GM23338 (cell line): ENCODE measurements around the gene CORO2A.

Experiments
- CREB1 ChIP-seq: fragments of 250-450 bp; sonication (Bioruptor Pico); IDR thresholded peaks from 2 replicates; pipeline ENCODE4 v1.5.0; 2020; ENCODE audit warnings: low read depth, mild to moderate bottlenecking, moderate library complexity
- CTCF ChIP-seq, 2 experiments: fragments of 200-600 bp in 1 of 2; sonication (generic) in 1 of 2; conservative IDR thresholded peaks; 2 replicates each; pipeline versions ENCODE4 v1.5.1 to v1.6.1; 2016 to 2017; ENCODE audit warnings: antibody characterized with exemption in 2 of 2, low read depth in 2 of 2, mild to moderate bottlenecking in 2 of 2, moderate library complexity in 1 of 2
- EZH2 ChIP-seq: fragments of 200-600 bp; sonication (generic); IDR thresholded peaks from one replicate; pipeline ENCODE4 v1.8.0; 2017; ENCODE audit warnings: antibody characterized with exemption, mild to moderate bottlenecking, low read depth; ENCODE audit not compliant: unreplicated experiment
- EZH2phosphoT487 ChIP-seq: fragments of 200-600 bp; sonication (generic); IDR thresholded peaks from one replicate; pipeline ENCODE4 v1.8.1; 2018; ENCODE audit warnings: antibody characterized with exemption; ENCODE audit not compliant: unreplicated experiment
- JUNB ChIP-seq: IDR thresholded peaks from one replicate; pipeline ENCODE4 v1.6.1; 2016; ENCODE audit warnings: antibody characterized with exemption; ENCODE audit not compliant: unreplicated experiment
- POLR2AphosphoS5 ChIP-seq: IDR thresholded peaks from 2 replicates; pipeline ENCODE4 v1.6.1; 2016; ENCODE audit warnings: antibody characterized with exemption, low read depth
- REST ChIP-seq: IDR thresholded peaks from one replicate; pipeline ENCODE4 v1.6.1; 2018; ENCODE audit warnings: antibody characterized with exemption; ENCODE audit not compliant: unreplicated experiment
- STAT1 ChIP-seq: IDR thresholded peaks from one replicate; pipeline ENCODE4 v1.6.1; 2016; ENCODE audit warnings: antibody characterized with exemption; ENCODE audit not compliant: unreplicated experiment
- ZNF114 ChIP-seq: fragments of 250-450 bp; sonication (Bioruptor Pico); IDR thresholded peaks from 2 replicates; pipeline ENCODE4 v1.5.0; 2020; ENCODE audit warnings: mild to moderate bottlenecking, moderate library complexity

- TF ChIP-seq CREB1 (no peak), CTCF (conservative IDR thresholded peaks at IDR 0.05; ENCODE audit: low read depth in 2 of 2) (no peak), EZH2 (no peak), REST (no peak), EZH2phosphoT487 (no peak), JUNB (no peak), POLR2AphosphoS5 (no peak), ZNF114 (CRISPR knock-in tag) (no peak), STAT1 (no peak)
Observed at GRCh38 chr9:98186236-98186635, 6.2 kb downstream of the CORO2A start.
